ENCODE results near the gene CNOT3.

The CNOT3 gene

GRCh38 chr19:54152267-54152666, 14.7 kb downstream of the CNOT3 start:
- no peak for TF ChIP-seq CTCF (IDR thresholded peaks at IDR 0.05; ENCODE audit: control extremely low read depth, extremely low read depth, low read depth, missing control alignments)
- POLR2A ChIA-PET, result no interaction called here
- no peak for DNase-seq (ENCODE audit: extremely low spot score)
- CTCF ChIA-PET, result no interaction called here

DNA sequence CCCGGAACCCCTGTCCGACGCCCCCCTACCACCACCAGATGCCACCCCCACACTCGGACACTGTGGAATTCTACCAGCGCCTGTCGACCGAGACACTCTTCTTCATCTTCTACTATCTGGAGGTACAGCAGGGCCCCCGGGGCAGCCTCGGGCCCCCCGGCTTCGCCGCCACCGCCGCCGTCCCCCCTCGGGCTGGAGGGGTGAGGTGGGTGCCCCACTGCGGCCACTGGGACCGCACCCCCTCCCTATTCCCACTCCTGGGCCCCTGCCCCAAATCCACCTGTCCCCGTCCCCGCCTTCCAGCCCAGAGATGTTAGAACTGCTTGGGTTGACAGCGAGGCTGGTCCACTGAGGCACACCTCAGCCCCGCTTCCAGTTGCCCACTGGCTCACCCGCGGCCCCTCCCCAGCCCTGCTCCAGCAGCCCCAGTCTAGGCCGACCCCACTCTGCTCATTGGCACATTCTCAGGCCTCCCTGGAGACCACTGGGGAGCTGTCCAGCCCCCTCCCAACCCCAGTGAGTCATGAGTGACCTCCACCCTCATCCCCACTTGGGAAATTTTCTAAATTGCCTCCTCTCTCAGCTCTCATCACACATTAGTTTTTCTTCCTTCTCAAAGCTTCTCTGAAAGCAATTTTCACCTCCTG, 15.4 kb downstream of the CNOT3 start:
- ChIA-PET CTCF (no interaction called here), POLR2A (no interaction called here)
- no peak for DNase-seq (ENCODE audit: extremely low spot score)
- no peak for TF ChIP-seq CTCF (IDR thresholded peaks at IDR 0.05; ENCODE audit: control extremely low read depth, extremely low read depth, low read depth, missing control alignments)

GRCh38 chr19:54153731-54154326, 16.3 kb downstream of the CNOT3 start:
- ChIA-PET CTCF (no interaction called here), POLR2A (no interaction called here)
- TF ChIP-seq CTCF (IDR thresholded peaks at IDR 0.05; ENCODE audit: control extremely low read depth, extremely low read depth, low read depth, missing control alignments), result no peak

DNA sequence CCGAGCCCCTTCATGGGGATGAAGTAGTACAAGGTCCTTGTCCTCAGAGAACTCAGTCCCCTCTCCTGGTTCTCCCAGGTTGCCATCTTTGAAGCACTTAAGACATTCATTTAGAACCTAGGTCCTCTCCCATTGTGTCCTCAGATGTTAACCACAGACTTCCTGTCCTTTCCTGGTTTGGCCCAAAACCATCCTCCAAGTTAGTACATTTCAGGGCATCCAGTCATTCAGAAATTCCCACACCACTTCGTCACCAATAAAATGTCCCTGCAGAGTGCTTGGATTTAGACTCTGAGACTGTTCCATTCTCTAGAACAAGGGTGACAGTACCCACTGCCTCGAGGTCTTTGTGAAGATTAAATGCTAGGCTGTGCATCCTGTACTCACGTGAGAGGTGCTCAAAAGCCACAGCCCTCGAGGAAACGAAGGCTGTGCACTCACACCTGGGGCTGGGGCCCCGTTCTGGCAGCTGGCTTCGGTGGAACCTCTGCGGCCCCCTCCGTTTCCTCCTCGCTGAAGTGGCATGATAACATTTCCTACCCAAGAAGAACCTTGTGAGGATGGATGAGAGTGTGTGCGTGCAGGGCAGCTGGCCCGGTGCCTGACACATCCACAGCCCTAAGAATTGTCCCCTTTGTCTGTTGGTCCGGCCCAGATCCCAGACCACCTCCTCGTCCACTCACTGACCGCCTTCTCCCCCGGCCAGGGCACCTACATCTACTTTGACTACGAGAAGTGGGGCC, 17.2 kb downstream of the CNOT3 start:
- POLR2A ChIA-PET, result no interaction called here
- CTCF ChIA-PET, result no interaction called here
- DNase-seq (ENCODE audit: extremely low spot score), result no peak
- no peak for TF ChIP-seq CTCF (IDR thresholded peaks at IDR 0.05; ENCODE audit: control extremely low read depth, extremely low read depth, low read depth, missing control alignments)

More at GRCh38 chr19:54153731-54154326, 16.3 kb downstream of the CNOT3 start:
- DNase-seq (ENCODE audit: extremely low spot score), result no peak

DNA sequence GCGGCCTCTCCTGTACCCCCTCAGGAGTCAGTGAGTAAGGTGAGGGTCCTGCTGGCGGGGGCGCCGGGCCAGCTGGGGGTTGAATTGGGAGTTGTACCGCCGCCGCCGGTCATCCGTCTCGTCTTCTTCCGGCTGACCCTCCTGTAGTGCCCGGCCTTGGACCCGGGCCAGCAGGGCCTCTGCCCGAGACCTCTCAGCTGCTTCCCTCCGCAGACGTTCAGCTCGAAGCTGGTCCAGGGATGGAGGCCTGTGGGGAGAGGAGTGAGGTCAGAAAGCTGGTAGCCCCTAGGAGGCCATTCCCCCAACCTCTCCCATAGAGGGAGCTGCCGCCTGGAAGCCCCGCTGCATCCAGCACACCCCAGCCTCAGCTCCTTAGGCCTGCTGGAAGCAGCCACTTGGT, 18.1 kb downstream of the CNOT3 start:
- no peak for TF ChIP-seq CTCF (IDR thresholded peaks at IDR 0.05; ENCODE audit: control extremely low read depth, extremely low read depth, low read depth, missing control alignments)
- ChIA-PET CTCF (interaction anchor here (0.9 kb wide), 1 partner anchor 13 kb away, joined by 3 read pairs; no protein-coding TSS in a partner anchor), POLR2A (interaction anchor here (1.3 kb wide), 1 partner anchor 19 kb away, joined by 3 read pairs; no protein-coding TSS in a partner anchor)
- DNase-seq (ENCODE audit: extremely low spot score), result no peak

GRCh38 chr19:54156490-54156889, 18.9 kb downstream of the CNOT3 start:
- ChIA-PET POLR2A (interaction anchor here (1.3 to 1.4 kb wide), 2 partner anchors 20 to 33 kb away, joined by 3 to 5 read pairs; partner anchors contain the start of gene MBOAT7), CTCF (no interaction called here)
- no peak for DNase-seq (ENCODE audit: extremely low spot score)
- no peak for TF ChIP-seq CTCF (IDR thresholded peaks at IDR 0.05; ENCODE audit: control extremely low read depth, extremely low read depth, low read depth, missing control alignments)
